Thoracic aorta (tissue), 2 donors: ENCODE measurements around the gene PRMT7. TPM values are rescaled to one million over a fixed set of nuclear protein-coding genes. Genes with fewer than 3 reads are reported as not detected.

ENCODE experiments used
- ATAC-seq: fragments of 150-250 bp; one replicate; pipeline ENCODE4 v1.8.0; 2017; ENCODE audit warnings: low read depth; ENCODE audit not compliant: insufficient number of reproducible peaks, low FRiP score
- DNase-seq: peaks from one replicate; pipeline ENCODE4 v3.0.0-alpha.2; 2020; ENCODE audit warnings: low spot score
- H3K27ac ChIP-seq, 2 donors: fragments of 200-600 bp; sonication (generic); 1 replicate in 1 of 2; 2 replicates in 1 of 2; pipeline ENCODE4 v1.5.1; 2016; ENCODE audit warnings: mild to moderate bottlenecking in 2 of 2, moderate library complexity in 2 of 2
- H3K27me3 ChIP-seq: fragments of 200-600 bp; sonication (generic); replicated peaks from 2 replicates; pipeline ENCODE4 v1.6.0; 2016; ENCODE audit warnings: mild to moderate bottlenecking; ENCODE audit not compliant: insufficient read depth
- H3K36me3 ChIP-seq: fragments of 200-600 bp; sonication (generic); one replicate; pipeline ENCODE4 v1.5.1; 2016
- H3K4me1 ChIP-seq, 2 donors: fragments of 200-600 bp; sonication (generic); 1 replicate in 1 of 2; 2 replicates in 1 of 2; pipeline versions ENCODE4 v1.5.1 to v1.6.0; 2016; ENCODE audit warnings: low read depth in 2 of 2, mild to moderate bottlenecking in 1 of 2; ENCODE audit not compliant: control insufficient read depth in 1 of 2
- H3K4me3 ChIP-seq: fragments of 200-600 bp; sonication (generic); 2 replicates; pipeline ENCODE4 v1.5.1; 2016; ENCODE audit warnings: mild to moderate bottlenecking
- H3K9me3 ChIP-seq: fragments of 200-600 bp; sonication (generic); 2 replicates; pipeline ENCODE4 v1.5.1; 2016
- CTCF ChIP-seq: fragments of 200-600 bp; sonication (generic); IDR thresholded peaks from one replicate; pipeline ENCODE4 v1.5.1; 2019; ENCODE audit warnings: antibody characterized with exemption
- total RNA-seq, 2 donors: library from RNA; depleted of rRNA; stranded (reverse); fragments of >200 nt; gene quantifications; one replicate each; pipeline versions ENCODE4 v1.1.0 to v1.2.3, GENCODE V29; 2016

Gene PRMT7
- total RNA-seq, 2 donors from 2014 or later, result 46.6 to 74.2 TPM

- no peaks in the 10 kb centered on the region for H3K9me3 ChIP-seq
- ATAC-seq (no peak), DNase-seq (no peak)
- no peaks in the 10 kb centered on the region for H3K27me3 ChIP-seq
- no peak for TF ChIP-seq CTCF
- H3K36me3 ChIP-seq, result no peaks in the 10 kb centered on the region
- H3K27ac ChIP-seq, result no peak overlapping the region
- no peaks in the 10 kb centered on the region for H3K4me1 ChIP-seq
- H3K4me3 ChIP-seq, result no peak overlapping the region
Observed at GRCh38 chr16:68403704-68404103, 92.9 kb downstream of the PRMT7 start.

- no peak overlapping the region for H3K4me3 ChIP-seq
- H3K9me3 ChIP-seq, result no peaks in the 10 kb centered on the region
- no peaks in the 10 kb centered on the region for H3K27me3 ChIP-seq
- no peak for TF ChIP-seq CTCF
- ATAC-seq (no peak), DNase-seq (no peak)
- H3K4me1 ChIP-seq, result no peaks in the 10 kb centered on the region
- no peaks in the 10 kb centered on the region for H3K36me3 ChIP-seq
- H3K27ac ChIP-seq, result no peak overlapping the region
Observed at GRCh38 chr16:68404736-68405345, 94.0 kb downstream of the PRMT7 start.

GRCh38 chr16:68406458-68407152, 95.8 kb downstream of the PRMT7 start:
- Histone ChIP-seq H3K36me3 (no peaks in the 10 kb centered on the region), H3K27ac (no peak overlapping the region), H3K27me3 (no peaks in the 10 kb centered on the region), H3K9me3 (no peaks in the 10 kb centered on the region), H3K4me1 (no peaks in the 10 kb centered on the region), H3K4me3 (no peak overlapping the region)
- TF ChIP-seq CTCF, result no peak
- DNase-seq, result no peak
- ATAC-seq, result no peak

Other genes starting within 250 kb of the PRMT7 start
- 10 to 100 TPM; 51.1 to 56.7 TPM for gene NFATC3, start 225.6 kb upstream of the PRMT7 start, total RNA-seq
- 1 to 10 TPM; 2.0 to 9.1 TPM for gene ESRP2, start 74.9 kb upstream of the PRMT7 start, total RNA-seq
- 10 to 100 TPM; 17.8 to 34.9 TPM for gene PLA2G15, start 65.6 kb upstream of the PRMT7 start, total RNA-seq
- 100 to 1,000 TPM in 1 of 2 donors, 10 to 100 TPM in 1; 92.1 to 125 TPM for gene SLC7A6, start 46.5 kb upstream of the PRMT7 start, total RNA-seq
- 10 to 100 TPM; 15.6 to 22.6 TPM for gene SLC7A6OS, start 73 bp upstream of the PRMT7 start, total RNA-seq
- gene SMPD3, start 137.5 kb downstream of the PRMT7 start, total RNA-seq, result 1 to 10 TPM in 1 of 2 donors, under 1 TPM in 1; 0.41 to 6.5 TPM
- gene ZFP90, start 228.3 kb downstream of the PRMT7 start, total RNA-seq, result 10 to 100 TPM; 26.6 to 29.5 TPM